HEK293T (cell line): ENCODE measurements around the gene SNRPB.

Source experiments
- CTBP1 ChIP-seq: fragments of 450-650 bp; IDR thresholded peaks from 2 replicates; pipeline ENCODE4 v1.6.1; 2016; ENCODE audit warnings: borderline replicate concordance
- ELF4 ChIP-seq: fragments of 450-650 bp; IDR thresholded peaks from 2 replicates; pipeline ENCODE4 v1.6.1; 2017; ENCODE audit warnings: antibody characterized with exemption
- FOXA1 ChIP-seq: fragments of 450-650 bp; IDR thresholded peaks from 2 replicates; pipeline ENCODE4 v1.6.1; 2016; ENCODE audit warnings: mild to moderate bottlenecking
- FOXK2 ChIP-seq: fragments of 450-650 bp; IDR thresholded peaks from 2 replicates; pipeline ENCODE4 v1.6.1; 2016; ENCODE audit warnings: mild to moderate bottlenecking
- L3MBTL2 ChIP-seq: fragments of 450-650 bp; conservative IDR thresholded peaks from 2 replicates; pipeline ENCODE4 v1.6.1; 2016; ENCODE audit warnings: mild to moderate bottlenecking
- NFRKB ChIP-seq: fragments of 450-650 bp; IDR thresholded peaks from 2 replicates; pipeline ENCODE4 v1.6.1; 2016; ENCODE audit warnings: mild to moderate bottlenecking, moderate library complexity
- PKNOX1 ChIP-seq: fragments of 450-650 bp; IDR thresholded peaks from 2 replicates; pipeline ENCODE4 v1.6.1; 2016
- SP1 ChIP-seq: fragments of 450-650 bp; IDR thresholded peaks from 2 replicates; pipeline ENCODE4 v1.6.1; 2017
- SUZ12 ChIP-seq: fragments of 450-650 bp; IDR thresholded peaks from 2 replicates; pipeline ENCODE4 v1.6.1; 2016; ENCODE audit warnings: mild to moderate bottlenecking
- TARDBP ChIP-seq: fragments of 450-650 bp; IDR thresholded peaks from 2 replicates; pipeline ENCODE4 v1.6.1; 2016

- TF ChIP-seq SP1 (no peak), SUZ12 (no peak), FOXK2 (no peak), TARDBP (no peak), PKNOX1 (no peak), FOXA1 (no peak), NFRKB (no peak), ELF4 (no peak), L3MBTL2 (no peak), CTBP1 (no peak)
These were observed 53.4 kb downstream of the SNRPB start for GRCh38 chr20:2417213-2417541.
